Activated T-helper 2 cell treated with anti-CD3 and anti-CD28 coated beads, Interferon-gamma antibody, Interleukin-2, Interleukin-4, amounts not matched to agents 10 μg/mL and 5 μg/mL and 100 μg/mL, durations not matched to agents 14 hours and 24 hours and 36 hours (primary cell): ENCODE data around the gene KDM4B. TPM values are rescaled to one million over a fixed set of nuclear protein-coding genes. Genes with fewer than 3 reads are reported as not detected.

Experiments used
- DNase-seq: peaks from one replicate; pipeline ENCODE4 v3.0.0; 2021; ENCODE audit warnings: low spot score
- H3K27ac Mint-ChIP-seq: one replicate; pipeline ENCODE4 v1.8.0; 2021; ENCODE audit warnings: mixed read lengths
- H3K27me3 Mint-ChIP-seq: one replicate; pipeline ENCODE4 v1.8.0; 2021; ENCODE audit warnings: low read depth, mixed read lengths
- H3K36me3 Mint-ChIP-seq: one replicate; pipeline ENCODE4 v1.8.0; 2021; ENCODE audit warnings: low read depth, mixed read lengths
- H3K4me1 Mint-ChIP-seq: one replicate; pipeline ENCODE4 v1.8.0; 2021; ENCODE audit warnings: low read depth, mixed read lengths
- H3K4me3 Mint-ChIP-seq: one replicate; pipeline ENCODE4 v1.8.0; 2021; ENCODE audit warnings: low read depth, mild to moderate bottlenecking, moderate library complexity, mixed read lengths
- H3K9me3 Mint-ChIP-seq: one replicate; pipeline ENCODE4 v1.8.0; 2021; ENCODE audit warnings: mixed read lengths
- intact Hi-C: fragments of 100-400 bp; cut with micrococcal nuclease; formaldehyde crosslinking; loops from one replicate; pipeline ENCODE4 v1.15.1; 2023
- total RNA-seq: library from RNA; stranded (reverse); gene quantifications from 2 replicates; pipeline ENCODE4 v1.2.3, GENCODE V29; 2022

KDM4B gene
- total RNA-seq, 1 donor from 2014 or later: 51.7 TPM

DNA sequence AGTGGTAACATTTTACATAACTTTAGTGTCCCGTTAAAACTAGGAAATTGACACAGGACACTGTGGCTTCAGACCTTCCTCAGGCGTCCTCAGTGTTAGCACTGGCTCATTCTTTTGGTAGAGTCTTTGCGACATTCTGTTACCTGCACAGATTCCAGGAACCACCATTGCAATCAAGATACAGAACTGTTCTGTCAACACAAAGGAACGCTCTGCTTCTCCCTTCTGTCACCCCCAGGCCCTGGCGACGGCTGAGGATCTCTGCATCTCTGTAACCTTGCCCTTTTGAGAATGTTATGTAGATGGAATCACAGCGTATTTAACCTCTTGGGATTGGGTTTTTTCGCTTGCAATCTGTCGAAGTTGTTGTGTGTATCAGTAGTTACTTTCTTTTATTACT lies 22.6 kb downstream of the KDM4B start:
- no peak for DNase-seq
- H3K27me3 Mint-ChIP-seq: no peaks in the 10 kb centered on the region
- intact Hi-C loops: no loop called here
- peaks cover 4% of the 10 kb centered on the region for H3K4me1 Mint-ChIP-seq
- peaks cover 25% of the 10 kb centered on the region for H3K36me3 Mint-ChIP-seq
- peaks cover 3% of the 10 kb centered on the region for H3K9me3 Mint-ChIP-seq
- no peak overlapping the region for H3K27ac Mint-ChIP-seq
- no peak overlapping the region for H3K4me3 Mint-ChIP-seq

DNA sequence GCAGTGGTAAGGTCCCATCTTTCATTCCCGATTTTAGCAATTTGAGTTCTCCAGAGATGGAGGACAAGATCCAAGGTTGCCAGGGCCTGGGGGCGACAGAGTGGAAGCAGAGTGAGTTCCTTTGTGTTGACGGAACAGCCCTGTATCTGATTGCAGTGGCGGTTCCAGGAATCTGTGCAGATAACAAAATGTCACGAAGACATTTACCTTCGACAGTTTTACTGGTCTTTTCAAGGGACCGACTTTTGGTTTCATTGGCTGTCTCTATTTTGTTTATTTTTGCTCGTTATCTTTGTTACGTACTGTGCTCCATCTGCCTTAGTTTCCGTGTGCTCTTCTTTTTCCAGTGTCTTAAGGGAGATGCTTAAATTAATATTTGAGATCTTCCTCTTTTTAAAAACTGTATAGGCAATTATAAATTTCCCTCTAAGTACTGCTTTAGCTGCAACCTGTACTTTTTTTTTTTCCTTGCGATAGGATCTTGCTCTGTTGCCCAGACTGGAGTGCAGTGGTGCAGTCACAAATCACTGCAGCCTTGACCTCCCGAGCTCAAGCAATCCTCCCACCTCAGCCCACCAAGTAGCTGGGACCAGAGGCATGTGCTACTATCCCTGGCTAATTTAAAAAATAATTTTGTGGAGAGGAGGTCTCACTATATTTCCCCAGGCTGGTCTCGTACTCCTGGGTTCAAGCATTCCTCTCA lies 23.2 kb downstream of the KDM4B start:
- Mint-ChIP-seq H3K4me1 (peaks cover 4% of the 10 kb centered on the region), H3K27me3 (no peaks in the 10 kb centered on the region), H3K4me3 (no peak overlapping the region), H3K27ac (no peak overlapping the region), H3K9me3 (peaks cover 3% of the 10 kb centered on the region), H3K36me3 (peaks cover 26% of the 10 kb centered on the region)
- DNase-seq: no peak
- intact Hi-C loops: no loop called here

DNA sequence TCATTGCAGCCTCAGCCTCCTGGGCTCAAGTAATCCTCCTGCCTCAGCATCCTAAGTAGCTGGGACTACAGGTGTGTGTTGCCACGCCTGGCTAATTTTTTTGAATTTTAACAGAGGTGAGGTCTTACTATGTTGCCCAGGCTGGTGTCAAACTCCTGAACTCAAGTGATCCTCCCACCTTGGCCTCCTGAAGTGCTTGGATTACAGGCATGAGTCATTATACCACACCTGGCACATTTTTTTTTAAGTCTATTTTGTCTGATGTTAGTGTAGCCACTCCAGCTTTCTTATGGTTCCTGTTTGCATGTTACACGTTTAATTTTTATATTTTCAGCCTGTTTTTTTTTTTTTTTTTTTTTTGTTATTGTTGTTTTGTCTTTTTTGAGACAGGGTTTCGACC lies 24.8 kb downstream of the KDM4B start:
- DNase-seq: no peak
- Mint-ChIP-seq H3K27me3 (no peaks in the 10 kb centered on the region), H3K9me3 (peaks cover 3% of the 10 kb centered on the region), H3K4me3 (no peak overlapping the region), H3K4me1 (peaks cover 1% of the 10 kb centered on the region), H3K36me3 (peaks cover 31% of the 10 kb centered on the region), H3K27ac (no peak overlapping the region)
- intact Hi-C loops: no loop called here

DNA sequence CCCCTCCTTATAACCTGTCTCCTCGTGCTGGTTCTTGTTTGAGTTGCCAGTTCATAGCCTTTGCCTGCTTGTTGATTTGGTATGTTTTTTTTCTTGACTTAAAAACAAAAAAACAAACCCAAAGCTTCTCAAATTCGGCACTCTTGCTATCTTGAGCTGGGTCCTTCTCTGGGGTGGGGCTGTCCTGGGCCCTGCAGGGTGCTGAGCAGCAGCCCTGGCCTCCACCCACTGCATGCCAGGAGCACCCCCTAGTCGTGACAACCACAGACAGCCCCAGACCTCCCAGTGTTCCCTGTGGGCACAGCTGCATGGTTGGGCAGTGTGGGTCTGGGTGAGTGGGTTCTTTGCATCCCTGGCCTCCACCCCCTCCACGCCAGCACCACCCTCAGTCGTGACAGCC lies 27.8 kb downstream of the KDM4B start:
- intact Hi-C loops: no loop called here
- no peaks in the 10 kb centered on the region for H3K27me3 Mint-ChIP-seq
- peaks cover 28% of the 10 kb centered on the region for H3K36me3 Mint-ChIP-seq
- H3K9me3 Mint-ChIP-seq: peaks cover 1% of the 10 kb centered on the region
- H3K4me1 Mint-ChIP-seq: peaks cover 1% of the 10 kb centered on the region
- H3K27ac Mint-ChIP-seq: no peak overlapping the region
- no peak overlapping the region for H3K4me3 Mint-ChIP-seq
- DNase-seq: no peak

DNA sequence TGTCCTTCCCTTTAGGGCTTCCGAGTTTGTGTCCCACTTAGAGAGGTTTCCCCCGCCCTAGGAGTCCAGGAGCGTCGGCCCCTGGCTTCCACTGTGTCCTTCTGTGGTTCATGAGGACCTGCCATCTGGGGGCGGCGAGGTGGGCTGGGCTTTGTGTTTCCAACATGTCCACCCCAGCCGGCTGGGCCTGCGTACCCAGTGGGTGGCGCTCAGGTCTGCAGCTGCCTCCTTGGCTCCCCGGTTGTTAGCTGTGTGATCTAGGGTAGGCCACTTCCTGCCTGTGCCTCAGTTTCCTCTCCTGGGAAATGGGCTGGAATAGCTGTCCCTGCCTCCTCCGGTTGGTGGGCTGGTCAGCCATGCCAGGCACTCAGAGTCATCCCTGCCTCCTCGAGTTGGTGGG lies 28.4 kb downstream of the KDM4B start:
- H3K4me3 Mint-ChIP-seq: no peak overlapping the region
- DNase-seq: no peak
- no peak overlapping the region for H3K27ac Mint-ChIP-seq
- H3K4me1 Mint-ChIP-seq: no peaks in the 10 kb centered on the region
- no peaks in the 10 kb centered on the region for H3K9me3 Mint-ChIP-seq
- no peaks in the 10 kb centered on the region for H3K27me3 Mint-ChIP-seq
- intact Hi-C loops: no loop called here
- H3K36me3 Mint-ChIP-seq: peaks cover 22% of the 10 kb centered on the region

GRCh38 chr19:5000120-5000611 lies 31.3 kb downstream of the KDM4B start:
- H3K4me3 Mint-ChIP-seq: no peak overlapping the region
- H3K4me1 Mint-ChIP-seq: no peaks in the 10 kb centered on the region
- no peak overlapping the region for H3K27ac Mint-ChIP-seq
- H3K27me3 Mint-ChIP-seq: no peaks in the 10 kb centered on the region
- no peaks in the 10 kb centered on the region for H3K9me3 Mint-ChIP-seq
- no peak for DNase-seq
- intact Hi-C loops: loop anchor here (2.0 kb wide), 1 partner anchor 31 kb away; no protein-coding TSS in a partner anchor
- peaks cover 14% of the 10 kb centered on the region for H3K36me3 Mint-ChIP-seq

GRCh38 chr19:5001615-5002014 lies 32.7 kb downstream of the KDM4B start:
- no peaks in the 10 kb centered on the region for H3K9me3 Mint-ChIP-seq
- DNase-seq: no peak
- H3K27me3 Mint-ChIP-seq: no peaks in the 10 kb centered on the region
- H3K27ac Mint-ChIP-seq: no peak overlapping the region
- no peak overlapping the region for H3K4me3 Mint-ChIP-seq
- peaks cover 12% of the 10 kb centered on the region for H3K36me3 Mint-ChIP-seq
- intact Hi-C loops: loop anchor here (2.0 kb wide), 1 partner anchor 29 kb away; no protein-coding TSS in a partner anchor
- no peaks in the 10 kb centered on the region for H3K4me1 Mint-ChIP-seq

DNA sequence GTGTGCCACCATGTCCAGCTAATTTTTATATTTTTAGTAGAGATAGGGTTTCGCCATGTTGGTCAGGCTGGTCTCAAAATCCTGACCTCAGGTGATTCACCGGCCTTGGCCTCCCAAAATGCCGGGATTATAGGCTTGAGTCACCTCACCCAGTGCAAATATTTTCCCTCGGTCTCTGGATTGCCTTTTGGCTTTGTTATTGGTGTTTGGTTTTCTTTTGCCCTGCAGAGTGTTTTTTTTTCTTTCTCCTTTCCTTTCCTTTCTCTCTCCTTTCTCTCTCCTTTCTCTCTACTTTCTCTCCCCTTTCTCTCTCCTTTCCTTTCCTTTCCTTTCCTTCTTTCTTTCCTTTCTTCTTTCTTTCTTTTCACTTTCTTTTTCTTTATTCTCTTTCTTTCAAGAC lies 33.2 kb downstream of the KDM4B start:
- no peaks in the 10 kb centered on the region for H3K27me3 Mint-ChIP-seq
- H3K36me3 Mint-ChIP-seq: peaks cover 13% of the 10 kb centered on the region
- H3K4me1 Mint-ChIP-seq: peaks cover under 1% of the 10 kb centered on the region
- no peak overlapping the region for H3K27ac Mint-ChIP-seq
- peaks cover 1% of the 10 kb centered on the region for H3K9me3 Mint-ChIP-seq
- no peak for DNase-seq
- intact Hi-C loops: no loop called here
- no peak overlapping the region for H3K4me3 Mint-ChIP-seq

DNA sequence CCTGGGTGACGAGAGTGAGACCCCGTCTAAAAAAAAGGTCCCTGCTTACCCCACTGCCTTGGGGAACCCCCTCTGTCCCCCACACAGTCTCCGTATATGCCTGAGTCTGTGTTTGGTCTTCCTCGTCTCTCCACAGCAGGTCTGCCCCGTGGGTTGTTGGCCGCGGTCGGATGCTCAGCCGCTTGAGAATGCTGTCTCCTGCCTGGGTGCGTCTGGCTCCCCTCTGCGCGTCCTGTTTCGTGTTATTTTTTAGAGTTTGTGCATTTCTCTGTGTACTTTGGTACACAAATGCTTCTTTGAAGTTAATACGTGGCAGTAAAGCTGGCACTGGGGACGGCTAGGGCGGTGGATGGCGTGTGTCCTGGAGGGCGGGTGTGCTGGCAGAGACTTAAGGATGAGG lies 34.9 kb downstream of the KDM4B start:
- no peak overlapping the region for H3K27ac Mint-ChIP-seq
- peaks cover 4% of the 10 kb centered on the region for H3K9me3 Mint-ChIP-seq
- no peak overlapping the region for H3K4me3 Mint-ChIP-seq
- no peaks in the 10 kb centered on the region for H3K27me3 Mint-ChIP-seq
- peaks cover 19% of the 10 kb centered on the region for H3K36me3 Mint-ChIP-seq
- H3K4me1 Mint-ChIP-seq: peaks cover 2% of the 10 kb centered on the region
- DNase-seq: no peak
- intact Hi-C loops: no loop called here

DNA sequence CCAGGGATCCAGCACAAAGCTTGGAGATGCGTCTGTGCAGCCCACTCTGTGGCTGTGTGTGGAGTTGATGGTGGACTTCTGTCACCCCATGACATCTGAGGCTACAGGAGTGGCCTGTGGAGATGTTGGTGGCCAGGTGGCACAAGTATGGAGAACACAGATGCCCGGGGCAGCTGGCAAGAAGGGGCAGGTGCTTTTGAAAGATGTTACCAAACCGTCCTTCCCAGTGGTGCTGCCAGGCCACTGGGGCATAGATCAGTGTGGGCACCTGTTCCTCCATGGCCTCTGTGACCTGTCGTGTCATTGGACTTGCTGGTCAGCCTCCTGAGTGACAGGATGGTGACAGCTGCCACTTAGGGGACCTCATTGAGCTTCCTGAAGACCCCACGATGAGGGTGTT lies 36.2 kb downstream of the KDM4B start:
- Mint-ChIP-seq H3K27ac (no peak overlapping the region), H3K4me3 (no peak overlapping the region), H3K4me1 (peaks cover 2% of the 10 kb centered on the region), H3K27me3 (no peaks in the 10 kb centered on the region), H3K36me3 (peaks cover 19% of the 10 kb centered on the region), H3K9me3 (peaks cover 4% of the 10 kb centered on the region)
- no peak for DNase-seq
- intact Hi-C loops: no loop called here

DNA sequence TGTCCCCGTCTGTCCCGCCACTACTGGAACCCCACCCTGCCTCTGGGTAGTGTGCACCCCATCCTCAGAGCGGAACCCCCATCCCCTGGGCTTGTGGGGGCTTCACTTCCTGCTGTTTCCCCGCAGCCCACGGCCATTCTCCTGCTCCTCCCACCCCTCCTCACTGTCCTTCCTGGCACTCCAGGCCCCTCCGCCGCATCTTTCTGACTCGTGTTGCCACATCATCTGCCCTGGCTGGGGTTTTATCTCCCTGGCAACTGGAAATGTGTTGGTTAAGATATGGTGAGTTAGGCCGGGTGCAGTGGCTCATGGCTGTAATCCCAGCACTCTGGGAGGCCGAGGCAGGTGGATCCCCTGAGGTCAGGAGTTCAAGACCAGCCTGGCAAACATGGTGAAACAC lies 37.3 kb downstream of the KDM4B start:
- Mint-ChIP-seq H3K27ac (no peak overlapping the region), H3K36me3 (peaks cover 19% of the 10 kb centered on the region), H3K4me1 (peaks cover 2% of the 10 kb centered on the region), H3K27me3 (no peaks in the 10 kb centered on the region), H3K4me3 (no peak overlapping the region), H3K9me3 (peaks cover 4% of the 10 kb centered on the region)
- intact Hi-C loops: no loop called here
- no peak for DNase-seq

DNA sequence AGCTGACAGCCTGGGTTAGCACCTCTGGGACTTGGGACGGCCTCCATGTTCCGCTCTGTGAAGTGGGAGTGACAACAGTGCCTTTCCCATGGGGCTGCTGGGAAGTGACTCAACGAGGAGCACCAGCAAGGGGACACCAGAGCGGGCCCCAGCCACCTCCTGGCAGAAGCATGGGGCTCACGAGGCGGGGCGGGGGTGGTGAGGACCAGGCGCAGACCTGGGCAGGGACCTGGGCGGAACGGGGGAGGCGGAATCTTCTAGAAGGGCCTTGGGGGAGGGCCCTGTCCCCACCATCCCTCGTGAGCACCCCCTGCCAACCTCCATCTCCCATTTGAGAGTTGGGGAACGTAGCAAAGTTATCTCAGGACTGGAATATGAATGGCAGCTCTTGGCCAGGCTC lies 37.9 kb downstream of the KDM4B start:
- Mint-ChIP-seq H3K4me3 (no peak overlapping the region), H3K27ac (no peak overlapping the region), H3K4me1 (peaks cover 2% of the 10 kb centered on the region), H3K9me3 (peaks cover 4% of the 10 kb centered on the region), H3K27me3 (no peaks in the 10 kb centered on the region), H3K36me3 (peaks cover 19% of the 10 kb centered on the region)
- intact Hi-C loops: no loop called here
- DNase-seq: no peak

DNA sequence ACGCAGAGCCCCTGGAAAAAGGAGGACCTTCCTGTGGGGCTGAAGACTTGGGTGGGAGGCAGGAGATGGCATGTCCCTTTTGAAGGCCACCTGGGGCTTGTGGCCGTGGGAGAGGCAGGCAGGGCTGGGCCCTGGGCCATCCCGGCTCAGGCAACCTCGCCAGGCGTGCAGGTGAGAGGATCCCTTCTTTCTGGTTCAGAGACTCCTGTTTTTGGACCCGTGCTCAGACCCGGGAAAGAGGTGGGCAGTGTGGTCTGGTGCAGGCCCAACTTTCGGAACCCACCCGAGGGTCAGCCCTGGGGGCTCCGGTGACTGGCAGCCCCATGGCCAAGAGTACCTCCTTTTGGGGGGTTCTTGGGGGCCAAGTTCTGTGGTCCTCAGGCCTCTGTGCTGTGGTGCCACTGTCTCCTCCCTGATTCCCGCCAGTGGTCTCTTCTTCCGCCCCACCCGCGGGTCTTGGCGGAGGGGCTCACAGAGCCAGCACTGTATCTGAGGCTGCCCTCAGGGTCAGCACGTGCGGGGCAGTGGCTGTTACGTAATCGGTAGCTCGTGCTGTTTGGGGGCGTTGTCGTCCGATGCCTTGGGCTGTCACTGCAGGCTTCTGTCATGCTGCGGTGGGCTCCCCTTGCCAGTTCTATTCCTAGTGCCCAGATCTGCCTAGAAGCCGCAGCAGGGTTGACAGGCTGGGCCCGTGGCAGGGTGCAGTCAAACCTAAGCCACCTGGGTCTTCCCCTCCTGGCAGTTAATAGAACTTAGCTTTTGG lies 42.7 kb downstream of the KDM4B start:
- H3K4me1 Mint-ChIP-seq: peaks cover 2% of the 10 kb centered on the region
- no peak overlapping the region for H3K27ac Mint-ChIP-seq
- H3K9me3 Mint-ChIP-seq: peaks cover 4% of the 10 kb centered on the region
- H3K36me3 Mint-ChIP-seq: peaks cover 16% of the 10 kb centered on the region
- no peak for DNase-seq
- H3K4me3 Mint-ChIP-seq: no peak overlapping the region
- intact Hi-C loops: no loop called here
- no peaks in the 10 kb centered on the region for H3K27me3 Mint-ChIP-seq
